Lower leg skin (tissue), 4 donors: Measurements from ENCODE around the gene TSR3. TPM values are rescaled to one million over a fixed set of nuclear protein-coding genes. Genes with fewer than 3 reads are reported as not detected.

Experiments used
- DNase-seq, 2 donors: peaks; one replicate each; pipeline ENCODE4 v3.0.0-alpha.2; 2019; ENCODE audit warnings: low spot score in 2 of 2
- H3K4me3 ChIP-seq: fragments of 200-600 bp; sonication (generic); 2 replicates; pipeline ENCODE4 v1.5.1; 2017; ENCODE audit warnings: mild to moderate bottlenecking, low read depth; ENCODE audit not compliant: poor library complexity, severe bottlenecking
- POLR2A ChIP-seq, 2 donors: fragments of 450-650 bp; IDR thresholded peaks; one replicate each; pipeline ENCODE4 v1.6.1; 2016 to 2017; ENCODE audit warnings: antibody characterized with exemption in 2 of 2, mild to moderate bottlenecking in 1 of 2, moderate library complexity in 1 of 2
- WGBS, 2 donors: methylation state at CpG; one replicate each; pipeline ENCODE4 v1.1.5; 2018; 5-methylcytosine and 5-hydroxymethylcytosine counted together
- intact Hi-C: fragments of 100-400 bp; cut with DNase I; formaldehyde crosslinking; loops from one replicate; pipeline ENCODE4 v1.15.0; 2023; ENCODE audit warnings: low total_unique reads
- total RNA-seq, 4 donors: library from RNA; depleted of rRNA; stranded (reverse); fragments of >200 nt; gene quantifications; one replicate each; pipeline ENCODE4 v1.1.0, GENCODE V29; 2016
- TF ChIP-seq, protein P1 (sequence below), 3 donors: fragments of 450-650 bp; IDR thresholded peaks; one replicate each; pipeline ENCODE4 v1.5.1; 2016; ENCODE audit warnings: antibody characterized with exemption in 3 of 3, mild to moderate bottlenecking in 3 of 3, moderate library complexity in 2 of 3

Gene TSR3
- total RNA-seq, 4 donors from 2014 or later, result 76.8 to 106 (median 90.5) TPM

DNA sequence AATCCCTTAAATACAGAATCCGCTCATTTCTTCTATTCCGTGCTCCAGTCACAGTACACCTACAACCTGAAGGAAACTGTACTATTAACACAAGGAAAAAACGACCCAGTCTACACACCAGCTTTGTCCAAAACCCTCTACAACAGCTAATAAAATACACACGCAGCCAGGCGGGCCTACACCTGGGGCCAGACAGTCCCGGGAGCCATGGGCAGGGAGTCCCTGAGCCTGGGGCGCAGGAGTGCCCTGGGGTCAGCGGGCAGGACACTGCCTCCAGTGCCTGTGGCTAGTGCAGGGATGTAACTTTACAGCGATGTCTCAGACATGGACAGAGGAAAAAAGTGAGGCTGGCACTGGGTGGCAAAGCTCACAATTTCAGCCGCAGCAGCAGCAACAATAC, 28.5 kb upstream of the TSR3 start:
- 84% methylated on average over 10 of the region's 10 CpGs for WGBS, 2 donors
- TF ChIP-seq POLR2A (IDR thresholded peaks at IDR 0.05), result no peak
- TF ChIP-seq, protein P1, sequence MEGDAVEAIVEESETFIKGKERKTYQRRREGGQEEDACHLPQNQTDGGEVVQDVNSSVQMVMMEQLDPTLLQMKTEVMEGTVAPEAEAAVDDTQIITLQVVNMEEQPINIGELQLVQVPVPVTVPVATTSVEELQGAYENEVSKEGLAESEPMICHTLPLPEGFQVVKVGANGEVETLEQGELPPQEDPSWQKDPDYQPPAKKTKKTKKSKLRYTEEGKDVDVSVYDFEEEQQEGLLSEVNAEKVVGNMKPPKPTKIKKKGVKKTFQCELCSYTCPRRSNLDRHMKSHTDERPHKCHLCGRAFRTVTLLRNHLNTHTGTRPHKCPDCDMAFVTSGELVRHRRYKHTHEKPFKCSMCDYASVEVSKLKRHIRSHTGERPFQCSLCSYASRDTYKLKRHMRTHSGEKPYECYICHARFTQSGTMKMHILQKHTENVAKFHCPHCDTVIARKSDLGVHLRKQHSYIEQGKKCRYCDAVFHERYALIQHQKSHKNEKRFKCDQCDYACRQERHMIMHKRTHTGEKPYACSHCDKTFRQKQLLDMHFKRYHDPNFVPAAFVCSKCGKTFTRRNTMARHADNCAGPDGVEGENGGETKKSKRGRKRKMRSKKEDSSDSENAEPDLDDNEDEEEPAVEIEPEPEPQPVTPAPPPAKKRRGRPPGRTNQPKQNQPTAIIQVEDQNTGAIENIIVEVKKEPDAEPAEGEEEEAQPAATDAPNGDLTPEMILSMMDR (IDR thresholded peaks at IDR 0.05), result no peak
- DNase-seq, result no peak
- intact Hi-C loops, result no loop called here
- no peak overlapping the region for H3K4me3 ChIP-seq

DNA sequence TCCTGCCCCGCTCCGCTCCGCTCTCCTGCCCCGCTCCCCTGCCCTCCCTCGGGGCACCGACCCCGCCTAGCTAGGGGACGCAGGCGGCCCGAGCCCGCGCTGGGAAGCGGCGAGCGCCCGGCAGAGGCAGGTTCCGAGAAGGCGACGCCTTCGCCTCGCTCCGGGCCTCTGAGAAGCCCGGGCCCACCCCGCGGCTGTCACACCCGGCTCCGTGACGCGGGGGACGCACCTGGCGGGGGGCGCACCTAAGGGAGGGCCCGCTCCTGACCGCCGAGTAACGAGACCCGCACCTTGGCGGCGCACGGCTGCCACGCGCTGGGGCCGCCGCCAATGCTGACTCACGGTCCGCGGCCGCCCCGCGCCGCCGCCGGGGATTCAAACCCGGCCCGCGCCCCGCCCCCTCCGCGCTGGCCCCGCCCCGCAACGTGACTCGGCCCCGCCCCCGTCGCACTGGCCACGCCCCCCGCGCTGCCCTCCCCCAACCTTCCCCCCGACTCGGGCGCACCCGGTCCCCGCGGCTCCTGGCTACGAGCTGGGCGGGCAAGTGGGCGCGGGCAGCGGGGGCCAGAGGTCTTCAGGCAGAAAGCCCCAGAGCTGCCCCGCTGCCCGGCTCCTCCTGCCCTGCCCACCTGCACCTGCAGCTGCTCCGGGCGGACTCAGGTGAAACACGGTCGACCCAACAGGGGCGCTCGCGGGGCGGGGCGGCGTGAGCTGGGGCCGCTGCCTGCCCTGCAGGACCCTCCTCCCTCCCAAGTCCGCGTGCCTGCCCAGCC, 27.8 kb upstream of the TSR3 start:
- 19 to 25% methylated on average over 13 to 18 of the region's 95 CpGs for WGBS, 2 donors

DNA sequence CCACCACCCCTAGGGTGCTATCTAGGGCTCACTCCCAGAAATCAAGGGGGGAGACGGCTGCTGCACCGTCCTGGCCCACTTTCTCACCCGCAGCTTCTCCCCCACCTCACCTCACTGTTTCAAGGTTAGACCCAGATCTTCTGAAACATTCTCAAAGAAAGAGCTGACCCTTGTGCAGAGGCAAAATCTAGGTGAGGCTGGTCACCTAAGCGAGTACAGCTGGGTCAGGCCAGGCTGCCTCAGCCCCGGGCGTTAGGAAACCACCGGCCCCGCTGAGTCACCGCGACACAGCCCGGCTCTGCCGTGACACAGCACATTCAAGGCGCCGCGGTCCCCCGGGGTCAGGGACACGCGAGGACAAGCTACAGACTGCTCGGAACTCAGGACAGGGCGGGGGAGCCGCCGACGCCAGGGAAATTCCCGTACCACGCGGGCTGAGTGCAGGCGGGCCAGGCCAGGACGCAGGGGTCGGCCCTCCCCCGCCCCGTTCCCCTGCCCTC, 27.2 kb upstream of the TSR3 start:
- peak overlapping the region; percentile 27 for H3K4me3 ChIP-seq
- intact Hi-C loops, result no loop called here
- peak; percentile 60 to 94 for DNase-seq
- TF ChIP-seq, protein P1 (IDR thresholded peaks at IDR 0.05), result peak in 1 of 3 donors; percentile 8
- TF ChIP-seq POLR2A (IDR thresholded peaks at IDR 0.05), result no peak
- WGBS, 2 donors, result 14 to 20% methylated on average over 5 to 14 of the region's 31 CpGs

More for the DNA sequence above, 27.8 kb upstream of the TSR3 start:
- peak overlapping the region; percentile 27 for H3K4me3 ChIP-seq
- DNase-seq, result no peak
- intact Hi-C loops, result no loop called here
- TF ChIP-seq, protein P1 (IDR thresholded peaks at IDR 0.05), result no peak
- no peak for TF ChIP-seq POLR2A (IDR thresholded peaks at IDR 0.05)

DNA sequence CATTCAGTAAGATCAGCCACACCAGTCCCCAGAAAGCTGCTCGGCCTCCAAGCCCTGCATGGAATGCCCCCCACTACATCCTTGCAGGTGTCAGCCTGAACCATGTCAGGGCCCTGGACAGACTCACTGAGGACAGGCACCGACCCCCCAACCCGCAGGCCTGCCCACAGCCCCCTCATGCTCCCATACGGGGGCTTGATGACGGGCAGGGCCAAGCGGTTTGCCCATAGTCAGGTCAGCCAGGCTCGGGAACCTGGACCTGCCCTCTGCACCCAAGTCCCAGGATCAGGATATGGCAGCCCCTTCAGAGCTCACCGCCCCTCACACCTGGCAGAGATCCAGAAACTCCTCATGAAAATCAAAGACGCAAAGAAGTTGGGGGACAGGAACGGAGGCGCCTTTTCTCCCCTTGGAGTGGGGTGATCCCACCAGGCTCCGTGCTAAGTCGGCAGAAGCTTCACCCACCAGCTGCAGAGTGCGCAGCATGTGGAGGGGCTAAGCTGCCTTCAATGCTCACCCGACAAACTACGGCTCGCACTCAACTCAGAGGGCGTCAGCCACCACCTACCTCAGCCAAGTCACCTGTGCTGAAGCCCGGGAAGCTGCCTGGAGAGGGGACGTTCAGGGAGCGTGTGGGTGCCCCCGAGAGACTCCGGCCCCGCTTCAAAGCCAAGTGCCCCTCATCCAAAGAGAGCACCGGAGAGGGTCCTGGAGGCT, 26.6 kb upstream of the TSR3 start:
- WGBS, 2 donors, result 84 to 91% methylated on average over 9 to 23 of the region's 25 CpGs
- DNase-seq, result no peak
- no peak overlapping the region for H3K4me3 ChIP-seq
- TF ChIP-seq, protein P1 (IDR thresholded peaks at IDR 0.05), result no peak
- intact Hi-C loops, result no loop called here

DNA sequence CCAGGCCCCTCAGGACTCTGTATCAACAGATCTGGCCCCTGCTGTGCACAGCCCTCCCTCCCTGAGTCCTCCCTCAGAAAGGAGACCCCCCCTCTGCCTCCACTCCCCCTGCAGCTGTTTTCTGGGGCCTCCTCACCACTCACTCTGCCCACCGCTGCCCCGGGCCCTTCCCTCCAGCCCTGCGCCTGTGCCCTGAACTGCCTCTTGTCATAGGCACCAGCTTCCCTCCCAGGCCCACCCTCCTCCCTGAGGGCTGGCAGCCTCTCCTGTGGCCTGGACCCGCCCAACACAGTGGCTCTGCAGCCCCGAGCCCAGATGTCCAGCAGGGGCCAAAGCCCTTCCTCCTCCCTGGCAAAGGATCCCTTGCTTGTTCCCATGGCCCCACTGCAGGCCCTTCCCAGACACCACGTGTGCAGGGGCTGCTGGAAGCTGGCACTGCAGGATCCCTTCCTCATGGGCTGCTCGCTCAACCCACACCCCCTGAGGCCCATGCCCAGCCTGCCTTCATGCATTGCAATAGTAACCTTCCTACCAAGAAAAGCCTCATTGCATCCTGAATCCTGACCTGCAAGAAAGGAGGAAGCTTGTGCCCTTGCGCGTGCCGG, 25.8 kb upstream of the TSR3 start:
- no peak overlapping the region for H3K4me3 ChIP-seq
- TF ChIP-seq POLR2A (IDR thresholded peaks at IDR 0.05), result no peak
- TF ChIP-seq, protein P1 (IDR thresholded peaks at IDR 0.05), result no peak
- intact Hi-C loops, result no loop called here
- DNase-seq, result no peak
- 85 to 90% methylated on average over 8 to 10 of the region's 10 CpGs for WGBS, 2 donors
